ENCODE data around the gene CHI3L1.
"Not testable (repeated sequence)": the region's sequence is repeated elsewhere in the genome, so short reads cannot be mapped to it uniquely, and the experiment has no call there.

The CHI3L1 gene

DNA sequence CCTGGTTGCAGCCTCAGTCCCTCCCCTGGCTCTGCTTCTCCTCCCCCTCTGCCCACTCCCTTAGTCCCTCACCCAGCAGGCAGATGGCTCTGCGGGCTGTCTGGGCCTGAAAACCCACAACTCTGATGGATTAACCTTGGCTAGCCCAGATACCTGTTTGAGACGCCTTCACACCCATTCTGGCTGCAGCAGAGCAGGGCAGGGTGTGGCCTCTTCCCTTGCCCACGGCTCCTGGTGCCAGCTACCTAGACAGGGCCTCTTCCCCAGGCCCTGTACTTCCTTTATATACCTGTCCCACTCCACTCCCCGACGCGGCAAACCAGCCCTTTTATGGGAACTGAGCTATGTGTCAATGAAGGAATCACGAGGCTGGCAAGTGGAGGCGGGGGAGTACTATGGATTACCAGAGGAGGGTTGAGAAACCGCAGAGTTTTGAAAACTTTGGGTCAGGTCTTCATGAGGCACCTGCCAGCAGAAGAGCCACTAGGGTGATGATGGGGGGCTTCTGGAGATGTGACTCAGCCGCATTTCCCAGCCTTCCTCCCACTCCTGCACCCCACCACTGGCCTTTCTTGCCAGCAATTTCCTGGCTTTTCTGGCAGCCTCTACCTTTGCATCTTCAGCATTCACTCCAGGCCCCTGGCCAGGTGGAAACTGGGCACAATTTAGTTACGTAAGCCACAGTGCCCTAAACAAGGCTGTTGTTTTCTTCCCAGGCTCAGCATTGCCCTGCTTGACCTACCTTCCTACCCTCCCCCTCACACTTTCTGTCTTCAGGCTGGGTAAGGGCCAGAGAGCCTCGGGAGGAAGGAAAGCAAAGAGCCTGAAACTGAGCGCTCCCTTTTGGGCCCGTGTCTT lies at the start of gene CHI3L1:
Gene CHI3L1 (minus strand): TSS at position 259 of the 858 bp plus-strand sequence. CDS start 81 bp downstream, at position 178.
- DNase-seq (ENCODE audit: low spot score): no peak
- TF ChIP-seq, protein P1, sequence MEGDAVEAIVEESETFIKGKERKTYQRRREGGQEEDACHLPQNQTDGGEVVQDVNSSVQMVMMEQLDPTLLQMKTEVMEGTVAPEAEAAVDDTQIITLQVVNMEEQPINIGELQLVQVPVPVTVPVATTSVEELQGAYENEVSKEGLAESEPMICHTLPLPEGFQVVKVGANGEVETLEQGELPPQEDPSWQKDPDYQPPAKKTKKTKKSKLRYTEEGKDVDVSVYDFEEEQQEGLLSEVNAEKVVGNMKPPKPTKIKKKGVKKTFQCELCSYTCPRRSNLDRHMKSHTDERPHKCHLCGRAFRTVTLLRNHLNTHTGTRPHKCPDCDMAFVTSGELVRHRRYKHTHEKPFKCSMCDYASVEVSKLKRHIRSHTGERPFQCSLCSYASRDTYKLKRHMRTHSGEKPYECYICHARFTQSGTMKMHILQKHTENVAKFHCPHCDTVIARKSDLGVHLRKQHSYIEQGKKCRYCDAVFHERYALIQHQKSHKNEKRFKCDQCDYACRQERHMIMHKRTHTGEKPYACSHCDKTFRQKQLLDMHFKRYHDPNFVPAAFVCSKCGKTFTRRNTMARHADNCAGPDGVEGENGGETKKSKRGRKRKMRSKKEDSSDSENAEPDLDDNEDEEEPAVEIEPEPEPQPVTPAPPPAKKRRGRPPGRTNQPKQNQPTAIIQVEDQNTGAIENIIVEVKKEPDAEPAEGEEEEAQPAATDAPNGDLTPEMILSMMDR (IDR thresholded peaks at IDR 0.05): no peak
- Histone ChIP-seq H3K4me3 (no peak within 1 kb of the TSS), H3K27ac (no peak within 1 kb of the TSS)

DNA sequence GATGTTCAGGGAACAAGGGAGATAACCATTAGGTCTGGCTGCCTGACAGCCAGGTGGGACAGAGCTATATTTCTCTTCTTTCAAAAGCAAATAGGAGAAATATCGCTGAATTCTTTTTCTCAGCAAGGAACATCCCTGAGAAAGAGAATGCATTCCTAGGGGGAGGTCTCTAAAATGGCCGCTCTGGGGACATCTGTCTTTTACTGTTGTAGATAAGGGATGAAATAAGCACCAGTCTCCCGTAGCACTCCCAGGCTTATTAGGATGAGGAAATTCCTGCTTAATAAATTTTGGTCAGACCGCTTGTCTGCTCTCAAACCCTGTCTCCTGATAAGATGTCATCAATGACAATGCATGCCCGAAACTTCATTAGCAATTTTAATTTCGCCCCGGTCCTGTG lies 48.4 kb upstream of the CHI3L1 start:
- not testable (repeated sequence) for H3K4me3 ChIP-seq; H3K27ac ChIP-seq; DNase-seq (ENCODE audit: low spot score)

DNA sequence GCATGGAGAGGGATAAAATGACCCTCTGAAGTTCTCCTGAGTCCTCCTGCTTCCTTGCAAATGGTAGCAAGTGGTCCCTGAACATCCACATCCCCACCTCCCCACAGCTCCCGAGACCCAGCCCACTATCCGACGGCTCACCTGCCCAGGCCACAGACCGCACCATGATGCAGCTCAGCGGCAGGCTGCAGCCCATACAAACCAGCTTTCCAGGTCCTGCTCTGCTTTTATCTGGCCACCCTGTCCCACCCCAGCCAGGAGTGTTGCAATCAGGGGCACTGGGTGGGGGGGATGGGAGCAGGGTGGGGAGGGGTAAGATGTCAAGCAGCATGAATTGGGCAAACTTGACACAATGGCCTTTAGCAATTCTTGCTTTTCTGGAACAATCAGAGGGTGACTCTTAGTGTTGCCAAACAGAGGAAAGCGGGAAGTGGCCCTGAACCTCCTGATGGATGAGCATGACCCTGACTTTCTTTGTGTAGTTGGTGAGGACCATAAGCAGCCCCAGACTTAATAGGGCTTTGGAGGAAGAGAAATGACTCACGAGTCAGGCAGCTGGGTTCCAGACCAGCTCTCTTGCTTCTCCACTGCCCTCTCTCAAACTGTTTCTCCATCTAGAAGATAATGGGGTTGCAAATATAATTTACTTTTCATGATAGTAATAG lies 43.1 kb upstream of the CHI3L1 start, which contains the start of gene CHIT1:
Gene CHIT1 (minus strand): TSS at position 203 of the 665 bp plus-strand sequence. CDS start 37 bp downstream, at position 166.
- TF ChIP-seq, protein P1 (IDR thresholded peaks at IDR 0.05): no peak
- no peak within 1 kb of the TSS for H3K27ac ChIP-seq
- no peak within 1 kb of the TSS for H3K4me3 ChIP-seq
- no peak for DNase-seq (ENCODE audit: low spot score)

DNA sequence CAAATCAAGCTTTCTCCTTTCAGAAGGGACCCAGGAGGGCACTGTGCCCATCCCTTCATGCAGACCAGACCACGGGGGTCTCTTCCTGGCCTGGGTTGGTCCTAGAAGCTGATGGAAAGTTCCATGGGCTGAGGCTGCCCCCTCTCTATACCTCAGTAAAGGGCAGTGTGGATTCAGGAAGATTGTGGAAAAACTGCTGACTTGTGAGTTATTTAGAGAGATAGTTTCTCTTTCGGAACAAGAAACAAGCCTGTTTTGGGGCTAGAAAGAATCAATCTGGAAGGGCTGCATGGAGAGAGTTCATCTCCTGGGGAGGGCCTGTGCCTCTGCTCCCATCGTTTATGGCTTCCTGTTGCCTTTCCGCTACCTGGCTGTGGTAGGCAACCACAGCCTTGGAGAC lies 42.2 kb upstream of the CHI3L1 start:
- TF ChIP-seq, protein P1 (IDR thresholded peaks at IDR 0.05): no peak
- Histone ChIP-seq H3K27ac (no peak overlapping the region), H3K4me3 (no peak overlapping the region)
- DNase-seq (ENCODE audit: low spot score): no peak

DNA sequence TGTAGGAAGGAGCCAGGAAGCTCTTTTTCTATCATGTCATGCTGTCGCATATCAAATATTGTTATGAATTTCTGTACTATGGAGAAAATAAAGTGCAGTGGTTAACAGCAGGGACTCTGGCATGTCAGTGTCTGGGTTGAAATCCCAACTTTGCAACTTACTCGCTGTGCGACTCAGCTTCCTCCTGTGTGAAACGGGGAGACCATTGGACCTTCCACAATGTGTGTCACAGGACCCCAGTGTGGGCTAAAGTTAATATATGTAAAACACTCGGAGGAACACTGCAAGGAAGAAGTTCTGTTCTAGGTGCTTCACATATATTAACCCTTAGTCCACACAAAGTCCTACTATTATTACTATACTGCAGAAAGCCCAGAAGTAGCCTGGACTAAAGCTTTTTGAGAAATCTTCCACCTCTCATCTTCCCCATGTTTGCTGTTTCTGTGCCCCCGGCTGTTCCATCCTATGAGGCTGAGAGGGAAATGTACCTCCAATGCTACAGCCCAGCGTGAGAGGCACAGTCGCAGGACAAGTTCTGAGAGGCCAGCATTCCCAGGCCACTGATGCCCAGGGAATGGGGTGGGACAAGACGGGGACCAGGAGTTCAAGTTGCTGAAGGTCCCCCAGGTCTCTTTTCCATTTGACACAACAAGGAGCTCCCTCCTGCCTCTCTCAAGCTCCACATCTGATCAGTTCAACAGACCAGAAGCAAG lies 41.0 kb upstream of the CHI3L1 start:
- H3K4me3 ChIP-seq: no peak overlapping the region
- no peak overlapping the region for H3K27ac ChIP-seq
- TF ChIP-seq, protein P1 (IDR thresholded peaks at IDR 0.05): no peak
- DNase-seq (ENCODE audit: low spot score): no peak

DNA sequence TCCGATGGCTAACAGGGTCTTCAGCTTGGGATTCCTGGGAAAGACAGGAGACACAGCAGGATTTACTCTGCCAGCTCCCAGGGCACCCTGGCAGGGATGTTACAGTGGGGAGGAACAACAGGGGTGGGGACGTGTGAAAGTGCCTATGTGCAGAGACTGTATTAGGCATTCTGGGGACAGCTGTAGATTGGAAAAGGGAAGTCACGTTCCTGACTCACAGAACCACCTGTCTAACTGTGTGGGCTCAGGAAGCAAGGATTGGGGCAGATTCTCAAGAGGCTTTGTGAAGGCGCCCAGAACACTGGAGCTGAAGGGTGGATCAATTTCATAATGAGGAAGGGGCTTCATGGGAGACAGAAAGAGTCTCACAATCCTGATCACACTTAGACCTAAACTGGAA lies 38.6 kb upstream of the CHI3L1 start:
- Histone ChIP-seq H3K27ac (no peak overlapping the region), H3K4me3 (no peak overlapping the region)
- TF ChIP-seq, protein P1 (IDR thresholded peaks at IDR 0.05): no peak
- no peak for DNase-seq (ENCODE audit: low spot score)

Measured in coronary artery (tissue), 2 donors.